ENCODE measurements around the gene HPSE.
A peak's percentile ranks its signal among the peaks of the same experiment; 100 is the strongest.
"Not testable (repeated sequence)": the region's sequence is repeated elsewhere in the genome, so short reads cannot be mapped to it uniquely, and the experiment has no call there.

Gene HPSE

DNA sequence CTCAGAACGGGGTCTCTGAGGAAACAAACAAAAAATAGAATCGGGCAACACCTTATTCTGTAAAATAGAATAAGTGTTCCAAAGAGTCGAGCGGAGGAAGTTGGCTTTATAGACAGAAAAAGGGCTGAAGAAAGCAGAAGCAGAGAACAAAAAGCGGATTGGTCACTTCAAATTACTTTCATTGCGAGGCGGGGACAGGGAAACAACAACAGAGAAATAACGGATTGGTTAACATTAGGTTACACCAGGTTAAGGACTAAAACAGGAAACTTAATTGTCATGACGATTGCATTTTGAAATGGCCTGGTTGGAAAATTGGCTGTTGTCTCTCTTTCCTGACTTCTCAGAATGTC lies 49.6 kb downstream of the HPSE start:
- in situ Hi-C loops (cut with MboI; ENCODE audit: low pct_unique_long_range_greater_than_20kb, low sequenced_read_pairs, unreplicated experiment): loop anchor here (25.0 kb wide), 1 partner anchor 823 kb away; no protein-coding TSS in a partner anchor
- DNase-seq (ENCODE audit: low spot score): peak; percentile 38

DNA sequence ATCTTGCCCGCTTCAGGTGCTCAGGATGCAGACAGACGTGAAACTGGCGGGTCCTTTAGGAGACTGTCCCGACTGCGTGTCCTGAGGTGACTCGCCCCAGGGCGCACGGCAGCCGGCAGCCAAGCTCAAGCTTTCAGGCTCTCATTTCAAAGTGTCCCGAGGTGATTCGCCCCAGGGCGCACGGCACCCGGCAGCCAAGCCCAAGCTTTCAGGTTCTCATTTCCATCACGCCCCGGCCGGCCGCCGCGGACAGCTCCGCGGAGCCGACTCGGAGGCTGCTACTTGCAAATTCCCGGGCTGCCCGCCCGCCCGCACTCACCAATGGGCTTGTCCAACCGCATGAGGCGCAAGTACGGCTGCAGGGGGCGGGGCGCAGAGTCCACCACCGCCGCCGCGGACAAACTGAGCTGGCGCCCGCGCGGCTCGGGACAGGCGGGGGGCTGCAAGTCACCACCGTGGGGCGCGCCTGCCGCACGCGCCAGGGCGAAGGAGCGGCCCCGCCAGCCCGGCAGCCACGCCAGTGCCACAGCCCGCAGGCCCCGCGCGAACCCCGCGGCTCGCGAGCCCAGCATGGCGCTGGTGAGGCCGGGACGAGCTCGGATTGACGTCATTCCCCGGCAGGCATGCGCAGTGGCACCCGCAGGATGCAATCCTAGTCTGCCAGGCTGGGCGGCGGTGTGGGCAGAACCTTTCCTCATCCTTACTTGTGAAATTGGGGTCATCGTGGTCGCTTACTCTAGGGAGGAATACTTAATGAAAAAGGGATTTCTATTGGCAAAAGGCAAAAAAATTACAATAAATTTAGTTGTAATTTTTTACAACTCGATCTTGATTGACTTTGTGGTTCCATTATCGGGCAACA lies 50.2 kb downstream of the HPSE start, which contains the start of gene COQ2:
Gene COQ2 (minus strand): TSS at position 606 of the 862 bp plus-strand sequence. CDS start 34 bp downstream, at position 572.
- in situ Hi-C loops (cut with MboI; ENCODE audit: low pct_unique_long_range_greater_than_20kb, low sequenced_read_pairs, unreplicated experiment): loop anchor here (25.0 kb wide), 1 partner anchor 822 kb away; no protein-coding TSS in a partner anchor
- TF ChIP-seq, protein P1, sequence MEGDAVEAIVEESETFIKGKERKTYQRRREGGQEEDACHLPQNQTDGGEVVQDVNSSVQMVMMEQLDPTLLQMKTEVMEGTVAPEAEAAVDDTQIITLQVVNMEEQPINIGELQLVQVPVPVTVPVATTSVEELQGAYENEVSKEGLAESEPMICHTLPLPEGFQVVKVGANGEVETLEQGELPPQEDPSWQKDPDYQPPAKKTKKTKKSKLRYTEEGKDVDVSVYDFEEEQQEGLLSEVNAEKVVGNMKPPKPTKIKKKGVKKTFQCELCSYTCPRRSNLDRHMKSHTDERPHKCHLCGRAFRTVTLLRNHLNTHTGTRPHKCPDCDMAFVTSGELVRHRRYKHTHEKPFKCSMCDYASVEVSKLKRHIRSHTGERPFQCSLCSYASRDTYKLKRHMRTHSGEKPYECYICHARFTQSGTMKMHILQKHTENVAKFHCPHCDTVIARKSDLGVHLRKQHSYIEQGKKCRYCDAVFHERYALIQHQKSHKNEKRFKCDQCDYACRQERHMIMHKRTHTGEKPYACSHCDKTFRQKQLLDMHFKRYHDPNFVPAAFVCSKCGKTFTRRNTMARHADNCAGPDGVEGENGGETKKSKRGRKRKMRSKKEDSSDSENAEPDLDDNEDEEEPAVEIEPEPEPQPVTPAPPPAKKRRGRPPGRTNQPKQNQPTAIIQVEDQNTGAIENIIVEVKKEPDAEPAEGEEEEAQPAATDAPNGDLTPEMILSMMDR (IDR thresholded peaks at IDR 0.05; ENCODE audit: extremely low read depth, insufficient read depth, missing control alignments): peak; percentile 12
- peak; percentile 93 for DNase-seq (ENCODE audit: low spot score)

More for the DNA sequence above, 49.6 kb downstream of the HPSE start:
- TF ChIP-seq, protein P1 (IDR thresholded peaks at IDR 0.05; ENCODE audit: extremely low read depth, insufficient read depth, missing control alignments): no peak

DNA sequence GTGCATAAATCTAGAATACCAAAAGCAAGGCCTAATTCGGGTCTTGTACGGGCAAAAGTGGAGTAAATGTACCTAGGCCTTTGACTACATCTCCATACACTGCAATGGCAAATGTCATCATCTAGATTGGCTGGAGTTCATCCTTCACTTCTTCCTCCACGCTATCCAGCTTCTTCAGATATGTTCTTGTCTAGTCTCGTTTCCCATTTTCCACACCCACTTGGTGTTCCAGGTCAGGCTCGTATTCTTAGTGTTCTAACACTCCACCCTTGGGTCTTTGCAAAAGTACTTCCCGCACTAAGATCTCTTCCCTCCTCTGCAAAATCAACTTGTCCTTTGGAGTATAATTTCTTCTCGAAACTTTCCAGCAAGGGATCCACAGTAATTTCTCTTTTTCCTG lies 51.5 kb downstream of the HPSE start:
- in situ Hi-C loops (cut with MboI; ENCODE audit: low pct_unique_long_range_greater_than_20kb, low sequenced_read_pairs, unreplicated experiment): loop anchor here (25.0 kb wide), 1 partner anchor 821 kb away; no protein-coding TSS in a partner anchor
- no peak for DNase-seq (ENCODE audit: low spot score)
- TF ChIP-seq, protein P1 (IDR thresholded peaks at IDR 0.05; ENCODE audit: extremely low read depth, insufficient read depth, missing control alignments): no peak

DNA sequence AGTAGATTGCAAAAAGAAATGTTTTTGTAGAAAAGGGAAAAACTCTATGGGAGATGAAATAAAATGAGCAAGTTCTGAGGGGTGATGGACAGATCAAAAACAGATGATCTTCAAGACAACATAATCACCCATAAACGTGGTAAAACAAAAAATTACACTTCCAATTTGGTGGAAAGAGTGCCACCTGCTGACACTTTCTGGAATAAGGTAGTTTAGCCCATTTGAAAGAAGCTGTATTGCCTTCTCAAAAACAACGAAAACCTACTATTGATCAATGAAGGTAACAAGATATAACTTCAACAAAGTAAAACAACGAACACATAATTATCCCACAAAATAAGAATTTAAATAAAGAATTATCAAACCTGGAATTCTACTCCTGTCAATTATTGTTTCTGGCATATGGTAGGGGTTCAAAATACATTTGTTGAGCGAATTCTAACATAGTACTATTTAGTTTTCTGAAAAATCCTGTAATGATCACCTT lies 52.6 kb downstream of the HPSE start:
- peak; percentile 53 for DNase-seq (ENCODE audit: low spot score)
- TF ChIP-seq, protein P1 (IDR thresholded peaks at IDR 0.05; ENCODE audit: extremely low read depth, insufficient read depth, missing control alignments): peak; percentile 63
- in situ Hi-C loops (cut with MboI; ENCODE audit: low pct_unique_long_range_greater_than_20kb, low sequenced_read_pairs, unreplicated experiment): loop anchor here (25.0 kb wide), 1 partner anchor 820 kb away; no protein-coding TSS in a partner anchor

DNA sequence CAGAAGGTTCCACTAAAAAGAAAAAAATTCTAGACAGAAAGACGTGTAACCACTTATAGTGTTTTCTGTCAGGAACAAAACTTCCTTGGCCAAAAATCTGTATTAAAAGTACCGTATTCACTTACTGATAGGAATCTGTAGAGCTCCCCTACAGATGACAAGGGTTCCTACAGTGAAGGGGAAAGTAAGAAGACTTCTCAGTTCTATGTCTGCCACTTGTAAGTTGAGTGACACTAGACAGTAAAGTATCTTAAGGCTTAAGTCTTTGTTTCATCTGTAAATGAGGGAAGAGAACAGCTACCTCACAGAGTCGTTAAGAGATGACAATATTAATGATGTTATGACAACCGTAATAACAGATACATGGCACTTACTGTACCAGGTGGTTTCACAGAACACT lies 53.3 kb downstream of the HPSE start:
- in situ Hi-C loops (cut with MboI; ENCODE audit: low pct_unique_long_range_greater_than_20kb, low sequenced_read_pairs, unreplicated experiment): loop anchor here (25.0 kb wide), 1 partner anchor 819 kb away; no protein-coding TSS in a partner anchor
- DNase-seq (ENCODE audit: low spot score): peak; percentile 17
- TF ChIP-seq, protein P1 (IDR thresholded peaks at IDR 0.05; ENCODE audit: extremely low read depth, insufficient read depth, missing control alignments): no peak

DNA sequence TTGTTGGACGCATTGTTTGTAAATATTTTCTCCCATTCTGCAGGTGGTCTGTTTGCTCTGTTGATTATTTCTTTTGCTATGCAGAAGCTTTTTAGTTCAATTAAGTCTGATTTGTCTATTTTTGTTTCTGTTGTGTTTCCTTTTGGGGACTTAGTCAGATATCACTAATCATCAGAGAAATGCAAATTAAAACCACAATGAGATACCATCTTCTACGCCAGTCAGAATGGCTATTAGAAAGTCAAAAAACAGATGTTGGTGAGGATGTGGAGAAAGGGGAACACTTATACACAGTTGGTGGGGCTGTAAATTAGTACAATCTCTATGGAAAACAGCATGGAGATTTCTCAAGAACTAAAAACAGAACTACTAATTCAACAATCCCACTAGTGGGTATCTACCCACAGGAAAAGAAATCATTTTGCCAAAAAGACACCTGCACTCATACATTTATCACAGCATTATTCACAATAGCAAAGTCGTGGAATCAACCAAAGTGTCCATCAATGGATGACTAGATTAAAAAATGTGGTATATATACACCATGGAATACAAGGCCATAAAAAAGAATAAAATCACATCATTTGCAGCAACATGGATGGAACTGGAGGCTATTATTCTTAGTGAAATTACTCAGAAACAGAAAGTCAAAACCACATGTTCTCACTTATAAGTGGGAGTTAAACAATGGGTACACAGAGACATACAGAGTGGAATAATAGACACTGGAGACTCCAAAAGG lies 58.2 kb downstream of the HPSE start:
- no peak for DNase-seq (ENCODE audit: low spot score)
- in situ Hi-C loops (cut with MboI; ENCODE audit: low pct_unique_long_range_greater_than_20kb, low sequenced_read_pairs, unreplicated experiment): loop anchor here (25.0 kb wide), 1 partner anchor 814 kb away; no protein-coding TSS in a partner anchor
- TF ChIP-seq, protein P1 (IDR thresholded peaks at IDR 0.05; ENCODE audit: extremely low read depth, insufficient read depth, missing control alignments): no peak

DNA sequence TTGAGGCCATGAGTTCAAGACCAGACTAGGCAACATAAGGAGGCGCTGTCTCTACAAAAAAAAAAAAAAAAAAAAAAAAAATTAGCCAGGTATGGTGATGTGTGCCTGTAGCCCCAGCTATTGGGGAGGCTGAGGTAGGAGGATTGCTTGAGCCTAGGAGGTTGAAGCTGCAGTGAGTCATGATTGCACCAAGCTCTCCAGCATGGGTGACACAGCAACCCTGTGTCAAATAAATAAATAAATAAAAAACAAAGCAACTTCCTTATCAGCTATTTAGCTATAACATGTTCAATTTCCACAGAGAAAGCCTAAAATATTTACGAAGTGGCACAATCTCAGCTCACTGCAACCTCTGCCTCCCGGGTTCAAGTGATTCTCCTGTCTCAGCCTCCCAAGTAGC lies 60.7 kb downstream of the HPSE start:
- DNase-seq (ENCODE audit: low spot score): not testable (repeated sequence)
- in situ Hi-C loops (cut with MboI; ENCODE audit: low pct_unique_long_range_greater_than_20kb, low sequenced_read_pairs, unreplicated experiment): loop anchor here (25.0 kb wide), 1 partner anchor 387 kb away; the partner anchor contains the start of gene SEC31A

Measured in GM13977 (cell line).